Endothelial cell of umbilical vein (primary cell): ENCODE data around the gene SPDYE1. TPM values are rescaled to one million over a fixed set of nuclear protein-coding genes. Genes with fewer than 3 reads are reported as not detected.

Experiments used
- BruUV-seq: library from RNA; stranded (reverse); fragments of 400-500 nt; replicated peaks from 2 replicates; lab custom pipeline; 2021; lab: Mats Ljungman, UMichigan
- CTCF ChIA-PET: fragments of 300-600, 350-600 bp; sonication (Branson Sonifier 250); formaldehyde crosslinking; loops from one replicate; lab custom pipeline; 2021; ENCODE audit warnings: antibody characterized with exemption, inconsistent platforms; lab: Charles Lee
- POLR2A ChIA-PET: fragments of 300-600, 350-600 bp; sonication (Branson Sonifier 250); formaldehyde crosslinking; loops from one replicate; lab custom pipeline; 2021; ENCODE audit warnings: antibody characterized with exemption, inconsistent platforms; lab: Charles Lee
- DNase-seq: peaks from one replicate; pipeline ENCODE4 v3.0.0-alpha.2; 2011; ENCODE audit warnings: low read depth, low spot score
- FAIRE-seq: peaks from 2 replicates; lab custom pipeline; 2011; peaks lifted over from hg19 to GRCh38; lab: Jason Lieb, UNC
- H2AFZ ChIP-seq: 2 replicates; pipeline ENCODE4 v1.6.0; 2012; ENCODE audit warnings: low read depth, low read length, control low read depth, inconsistent platforms
- H3K27ac ChIP-seq: 2 replicates; pipeline ENCODE4 v1.5.1; 2011; ENCODE audit warnings: low read depth, mild to moderate bottlenecking, control low read depth, low read length, moderate library complexity; ENCODE audit not compliant: insufficient read depth
- H3K27me3 ChIP-seq, 2 experiments: 2 replicates each; pipeline versions ENCODE4 v1.6.0 to v1.6.1; 2011; ENCODE audit warnings: low read length in 2 of 2, mixed read lengths in 1 of 2; ENCODE audit not compliant: control insufficient read depth in 2 of 2, insufficient read depth in 2 of 2
- H3K36me3 ChIP-seq, 2 experiments: 2 replicates in 1 of 2; 3 replicates in 1 of 2; pipeline ENCODE4 v1.5.1; 2011; ENCODE audit warnings: low read length in 2 of 2, mild to moderate bottlenecking in 1 of 2, moderate library complexity in 1 of 2; ENCODE audit not compliant: control insufficient read depth in 2 of 2, insufficient read depth in 2 of 2; ENCODE audit errors: extremely low read depth in 1 of 2
- H3K4me1 ChIP-seq: 3 replicates; pipeline ENCODE4 v1.5.1; 2011; ENCODE audit warnings: mild to moderate bottlenecking, low read length; ENCODE audit not compliant: control insufficient read depth, insufficient read depth; ENCODE audit errors: extremely low read depth
- H3K4me2 ChIP-seq: 2 replicates; pipeline ENCODE4 v1.6.1; 2011; ENCODE audit warnings: low read length, control low read depth, mixed read lengths; ENCODE audit not compliant: insufficient read depth
- H3K4me3 ChIP-seq, 3 experiments: fragments of 200-600 bp in 1 of 3; sonication (generic), shearing (Covaris generic) in 1 of 3; replicated peaks in 1 of 3; 2 replicates each; pipeline ENCODE4 v1.5.1; 2011 to 2016; ENCODE audit warnings: control low read depth in 3 of 3, low read length in 3 of 3, mild to moderate bottlenecking in 2 of 3, inconsistent platforms in 1 of 3, low read depth in 1 of 3, moderate library complexity in 1 of 3; ENCODE audit not compliant: insufficient read depth in 1 of 3
- H3K79me2 ChIP-seq: 2 replicates; pipeline ENCODE4 v1.6.0; 2012; ENCODE audit warnings: low read length, inconsistent platforms; ENCODE audit not compliant: control insufficient read depth, insufficient read depth
- H3K9ac ChIP-seq: replicated peaks from 2 replicates; pipeline ENCODE3; 2011; ENCODE audit warnings: low read length, control low read depth; ENCODE audit not compliant: insufficient read depth; ENCODE audit errors: extremely low read depth
- H3K9me1 ChIP-seq: replicated peaks from 3 replicates; pipeline ENCODE4 v1.6.0; 2011; ENCODE audit warnings: mild to moderate bottlenecking, low read length; ENCODE audit not compliant: control insufficient read depth, insufficient read depth; ENCODE audit errors: extremely low read depth
- H3K9me3 ChIP-seq: replicated peaks from 2 replicates; pipeline ENCODE4 v1.5.1; 2012; ENCODE audit warnings: low read length, inconsistent platforms; ENCODE audit not compliant: control insufficient read depth, insufficient read depth
- H4K20me1 ChIP-seq: replicated peaks from 2 replicates; pipeline ENCODE3; 2011; ENCODE audit warnings: mild to moderate bottlenecking, low read length; ENCODE audit not compliant: control insufficient read depth, insufficient read depth; ENCODE audit errors: extremely low read depth
- EZH2 ChIP-seq: IDR thresholded peaks from 2 replicates; pipeline ENCODE4 v1.6.1; 2012; ENCODE audit warnings: borderline replicate concordance, low read depth, mild to moderate bottlenecking, moderate library complexity, low read length, inconsistent platforms; ENCODE audit not compliant: severe bottlenecking
- POLR2AphosphoS5 ChIP-seq: IDR thresholded peaks from 2 replicates; pipeline ENCODE4 v1.6.1; 2012; ENCODE audit warnings: low read depth, mild to moderate bottlenecking, control low read depth, low read length, moderate library complexity; ENCODE audit not compliant: insufficient read depth
- dilution Hi-C: fragments of 300-500 bp; cut with MboI; formaldehyde crosslinking; loops from one replicate; pipeline ENCODE4 v1.15.0; 2019; ENCODE audit warnings: low sequenced_read_pairs; ENCODE audit not compliant: extremely low pct_ligation_motif_present
- intact Hi-C: fragments of 100-400 bp; cut with micrococcal nuclease; formaldehyde crosslinking; loops from one replicate; pipeline ENCODE4 v1.10.0; 2022
- polyA plus RNA-seq, 4 experiments: library from polyadenylated mRNA; depleted of rRNA in 3 of 4; stranded (reverse) in 3 of 4; unstranded in 1 of 4; fragments of >200 nt; gene quantifications; 2 replicates each; pipeline versions ENCODE4 v1.2.1 to v1.2.3, GENCODE V29; 2011 to 2012; ENCODE audit warnings: missing spikeins in 1 of 4
- total RNA-seq: library from RNA; stranded (reverse); gene quantifications from 2 replicates; pipeline ENCODE4 v1.2.3, GENCODE V29; 2021
- TF ChIP-seq, protein P1 (sequence below), 2 donors: IDR thresholded peaks; 1 replicate in 1 of 2; 2 replicates in 1 of 2; pipeline ENCODE4 v1.5.1; 2011; ENCODE audit warnings: low read length in 2 of 2, mild to moderate bottlenecking in 2 of 2, moderate library complexity in 2 of 2, control low read depth in 1 of 2, inconsistent platforms in 1 of 2, low read depth in 1 of 2; ENCODE audit not compliant: insufficient read depth in 1 of 2; ENCODE audit errors: extremely low read depth in 1 of 2

Gene SPDYE1
- total and polyA plus RNA-seq, 2 donors (not counting 3 experiments of a cell fraction or from before 2014, with no cell fraction given): not detected

DNA sequence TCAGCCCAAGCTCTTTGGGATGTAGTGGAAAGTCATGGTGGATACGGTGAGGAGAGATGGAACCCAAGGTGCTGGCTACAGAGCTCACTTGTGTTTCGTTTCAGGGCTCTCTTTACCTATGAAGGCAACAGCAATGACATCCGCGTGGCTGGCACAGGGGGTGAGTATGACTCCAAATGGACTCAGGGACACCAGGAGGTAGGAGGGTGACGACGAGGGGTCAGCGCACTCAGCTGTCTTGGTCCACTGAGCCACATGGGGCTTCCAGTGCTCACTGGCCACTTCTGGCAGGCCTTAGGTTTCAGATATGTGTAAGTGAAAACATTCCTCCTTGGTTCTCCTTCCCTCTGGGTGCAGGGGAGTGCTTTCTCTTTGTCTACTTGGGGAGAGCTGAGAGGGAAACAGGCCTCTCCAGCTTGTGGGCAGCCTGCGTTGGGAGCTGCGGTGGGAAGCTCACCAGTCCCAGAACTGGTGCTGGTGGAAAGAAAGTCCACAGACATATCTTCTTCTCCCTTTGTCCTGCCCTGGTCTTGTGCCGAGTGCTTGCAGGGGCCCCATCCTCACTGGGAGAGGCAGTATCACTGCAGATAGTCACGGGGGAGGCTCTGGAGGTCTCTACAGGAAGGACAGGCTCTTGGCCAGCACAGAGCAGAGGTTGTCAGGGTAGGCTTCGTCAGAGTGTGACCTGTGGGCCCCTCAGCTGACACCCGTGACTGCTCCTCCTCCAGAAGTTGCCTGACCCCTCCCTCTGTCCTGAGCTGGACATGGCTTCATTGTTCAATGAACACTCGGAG is 52.6 kb downstream of the SPDYE1 start:
- FAIRE-seq: no peak
- H2AFZ ChIP-seq: no peak overlapping the region
- H3K27ac ChIP-seq: no peak overlapping the region
- no peak for DNase-seq
- H3K4me2 ChIP-seq: no peak overlapping the region
- peaks cover 8% of the 10 kb centered on the region for H3K4me1 ChIP-seq
- no peaks in the 10 kb centered on the region for H3K9me3 ChIP-seq
- TF ChIP-seq EZH2 (no peak), POLR2AphosphoS5 (no peak)
- TF ChIP-seq, protein P1, sequence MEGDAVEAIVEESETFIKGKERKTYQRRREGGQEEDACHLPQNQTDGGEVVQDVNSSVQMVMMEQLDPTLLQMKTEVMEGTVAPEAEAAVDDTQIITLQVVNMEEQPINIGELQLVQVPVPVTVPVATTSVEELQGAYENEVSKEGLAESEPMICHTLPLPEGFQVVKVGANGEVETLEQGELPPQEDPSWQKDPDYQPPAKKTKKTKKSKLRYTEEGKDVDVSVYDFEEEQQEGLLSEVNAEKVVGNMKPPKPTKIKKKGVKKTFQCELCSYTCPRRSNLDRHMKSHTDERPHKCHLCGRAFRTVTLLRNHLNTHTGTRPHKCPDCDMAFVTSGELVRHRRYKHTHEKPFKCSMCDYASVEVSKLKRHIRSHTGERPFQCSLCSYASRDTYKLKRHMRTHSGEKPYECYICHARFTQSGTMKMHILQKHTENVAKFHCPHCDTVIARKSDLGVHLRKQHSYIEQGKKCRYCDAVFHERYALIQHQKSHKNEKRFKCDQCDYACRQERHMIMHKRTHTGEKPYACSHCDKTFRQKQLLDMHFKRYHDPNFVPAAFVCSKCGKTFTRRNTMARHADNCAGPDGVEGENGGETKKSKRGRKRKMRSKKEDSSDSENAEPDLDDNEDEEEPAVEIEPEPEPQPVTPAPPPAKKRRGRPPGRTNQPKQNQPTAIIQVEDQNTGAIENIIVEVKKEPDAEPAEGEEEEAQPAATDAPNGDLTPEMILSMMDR (IDR thresholded peaks at IDR 0.05; ENCODE audit: extremely low read depth in 1 of 2, insufficient read depth in 1 of 2, low read depth in 1 of 2, low read length in 2 of 2): no peak
- no peak overlapping the region for H3K4me3 ChIP-seq
- intact Hi-C loops: no loop called here
- dilution Hi-C loops: no loop called here
- POLR2A ChIA-PET: no interaction called here
- H3K79me2 ChIP-seq: peaks cover 38% of the 10 kb centered on the region
- H3K9me1 ChIP-seq: no peaks in the 10 kb centered on the region
- CTCF ChIA-PET: interaction anchor here (1.6 kb wide), 1 partner anchor 16 kb away, joined by 3 read pairs; no protein-coding TSS in a partner anchor
- no peaks in the 10 kb centered on the region for H3K27me3 ChIP-seq
- H3K36me3 ChIP-seq: peaks cover 2 to 29% of the 10 kb centered on the region in 2 experiments
- no peaks in the 10 kb centered on the region for H4K20me1 ChIP-seq
- H3K9ac ChIP-seq: no peak overlapping the region
- BruUV-seq: no TSS peak
